ENCODE data around the gene GAS1.

- TF ChIP-seq CTCF (IDR thresholded peaks at IDR 0.05) = no peak
- no peak for TF ChIP-seq POLR2A (IDR thresholded peaks at IDR 0.05)
Observed at GRCh38 chr9:86908261-86908660, 39.0 kb downstream of the GAS1 start.

Data from transverse colon (tissue), 3 donors.